MCF 10A (cell line): ENCODE data around the gene HS6ST3. TPM values are rescaled to one million over a fixed set of nuclear protein-coding genes. Genes with fewer than 3 reads are reported as not detected.

Experiments
- BruUV-seq: library from RNA; stranded (reverse); fragments of 400-500 nt; replicated peaks from 2 replicates; lab custom pipeline; 2021; lab: Mats Ljungman, UMichigan
- CTCF ChIA-PET: fragments of 300-600 bp; sonication (Branson Sonifier 250); formaldehyde crosslinking; extraction: SDS; loops from one replicate; lab custom pipeline; 2021; ENCODE audit warnings: antibody characterized with exemption, inconsistent platforms; lab: Yijun Ruan, JAX
- POLR2A ChIA-PET: fragments of 300-600, 350-650 bp; sonication (Branson Sonifier 250); formaldehyde crosslinking; extraction: SDS; loops from one replicate; lab custom pipeline; 2020; ENCODE audit warnings: antibody characterized with exemption, inconsistent platforms; lab: Yijun Ruan, JAX
- DNase-seq: peaks from one replicate; pipeline ENCODE4 v3.0.0-alpha.2; 2018; ENCODE audit not compliant: unreplicated experiment
- H3K27ac Mint-ChIP-seq: one replicate; pipeline ENCODE4 v1.8.0; 2022; ENCODE audit warnings: mild to moderate bottlenecking, low read depth, mixed read lengths; ENCODE audit not compliant: unreplicated experiment
- H3K27me3 Mint-ChIP-seq: one replicate; pipeline ENCODE4 v1.8.0; 2022; ENCODE audit warnings: mixed read lengths; ENCODE audit not compliant: insufficient read depth, unreplicated experiment
- H3K36me3 Mint-ChIP-seq: one replicate; pipeline ENCODE4 v1.8.0; 2022; ENCODE audit warnings: mild to moderate bottlenecking, moderate library complexity, mixed read lengths; ENCODE audit not compliant: insufficient read depth, unreplicated experiment
- H3K4me1 Mint-ChIP-seq: one replicate; pipeline ENCODE4 v1.8.0; 2022; ENCODE audit warnings: mixed read lengths; ENCODE audit not compliant: insufficient read depth, unreplicated experiment
- H3K4me3 Mint-ChIP-seq: one replicate; pipeline ENCODE4 v1.8.0; 2022; ENCODE audit warnings: mild to moderate bottlenecking, moderate library complexity, mixed read lengths; ENCODE audit not compliant: unreplicated experiment
- H3K9me3 Mint-ChIP-seq: one replicate; pipeline ENCODE4 v1.8.0; 2022; ENCODE audit warnings: mixed read lengths; ENCODE audit not compliant: unreplicated experiment
- intact Hi-C: fragments of 100-400 bp; cut with micrococcal nuclease; formaldehyde crosslinking; loops from 2 replicates; pipeline ENCODE4 v1.14.1; 2022
- total RNA-seq: library from RNA; stranded (reverse); gene quantifications from 2 replicates; pipeline ENCODE4 v1.2.3, GENCODE V29; 2022
- TF ChIP-seq, protein P1 (sequence below): fragments of 200-600 bp; IDR thresholded peaks from one replicate; pipeline ENCODE4 v1.8.0; 2022; ENCODE audit warnings: antibody characterized with exemption, mild to moderate bottlenecking; ENCODE audit not compliant: unreplicated experiment

HS6ST3 gene
- total RNA-seq, 1 experiment from 2014 or later: 0.09 TPM

DNA sequence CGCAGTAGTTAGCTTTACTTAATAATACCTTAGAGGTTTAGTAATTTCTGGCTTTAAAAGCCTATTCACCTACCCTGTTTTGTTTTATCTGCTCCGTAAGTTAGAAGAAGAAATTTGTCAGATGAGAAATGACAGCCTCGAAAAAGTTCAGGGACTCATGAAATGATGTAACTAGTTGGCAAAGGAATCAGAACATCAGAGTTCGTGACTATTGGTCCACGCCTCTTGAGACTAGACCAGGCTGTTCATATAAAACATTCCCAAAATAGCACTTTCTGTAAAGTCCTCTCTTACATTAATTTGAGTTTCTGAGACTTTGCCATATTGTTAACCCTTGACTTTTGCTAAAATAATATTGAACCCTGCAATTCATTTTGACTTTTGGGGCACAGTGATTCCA lies 92.0 kb downstream of the HS6ST3 start:
- Mint-ChIP-seq H3K27me3 (no peaks in the 10 kb centered on the region), H3K36me3 (no peaks in the 10 kb centered on the region), H3K9me3 (no peaks in the 10 kb centered on the region), H3K4me1 (no peaks in the 10 kb centered on the region), H3K27ac (no peak overlapping the region), H3K4me3 (no peak overlapping the region)
- TF ChIP-seq, protein P1, sequence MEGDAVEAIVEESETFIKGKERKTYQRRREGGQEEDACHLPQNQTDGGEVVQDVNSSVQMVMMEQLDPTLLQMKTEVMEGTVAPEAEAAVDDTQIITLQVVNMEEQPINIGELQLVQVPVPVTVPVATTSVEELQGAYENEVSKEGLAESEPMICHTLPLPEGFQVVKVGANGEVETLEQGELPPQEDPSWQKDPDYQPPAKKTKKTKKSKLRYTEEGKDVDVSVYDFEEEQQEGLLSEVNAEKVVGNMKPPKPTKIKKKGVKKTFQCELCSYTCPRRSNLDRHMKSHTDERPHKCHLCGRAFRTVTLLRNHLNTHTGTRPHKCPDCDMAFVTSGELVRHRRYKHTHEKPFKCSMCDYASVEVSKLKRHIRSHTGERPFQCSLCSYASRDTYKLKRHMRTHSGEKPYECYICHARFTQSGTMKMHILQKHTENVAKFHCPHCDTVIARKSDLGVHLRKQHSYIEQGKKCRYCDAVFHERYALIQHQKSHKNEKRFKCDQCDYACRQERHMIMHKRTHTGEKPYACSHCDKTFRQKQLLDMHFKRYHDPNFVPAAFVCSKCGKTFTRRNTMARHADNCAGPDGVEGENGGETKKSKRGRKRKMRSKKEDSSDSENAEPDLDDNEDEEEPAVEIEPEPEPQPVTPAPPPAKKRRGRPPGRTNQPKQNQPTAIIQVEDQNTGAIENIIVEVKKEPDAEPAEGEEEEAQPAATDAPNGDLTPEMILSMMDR: no peak
- no peak for DNase-seq
- intact Hi-C loops: no loop called here
- ChIA-PET POLR2A (interaction anchor here (0.6 kb wide), 1 partner anchor 133 kb away, joined by 3 read pairs; no protein-coding TSS in a partner anchor), CTCF (interaction anchor here (0.6 to 1.1 kb wide), 3 partner anchors 17 to 72 kb away, joined by 3 to 4 read pairs (median 3); no protein-coding TSS in a partner anchor)
- no TSS peak for BruUV-seq

DNA sequence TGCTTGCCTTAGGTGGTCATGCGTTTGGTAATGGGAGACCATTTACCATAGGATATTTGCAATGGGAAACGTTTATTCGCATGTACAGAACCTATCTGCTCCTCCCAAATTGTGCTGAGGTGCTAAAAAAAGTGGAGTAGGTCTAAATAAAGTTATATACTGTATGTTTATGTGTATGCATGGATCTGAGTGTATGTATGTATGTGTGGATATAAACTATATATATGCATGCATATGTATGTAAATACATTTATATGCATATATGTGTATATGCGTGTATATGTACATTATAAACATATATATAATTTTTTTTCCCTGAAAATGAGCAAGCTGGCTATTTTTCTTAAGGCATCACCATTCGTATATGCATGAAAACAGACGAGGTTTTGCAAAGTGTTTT lies 95.9 kb downstream of the HS6ST3 start:
- Mint-ChIP-seq H3K27ac (no peak overlapping the region), H3K9me3 (no peaks in the 10 kb centered on the region), H3K4me1 (no peaks in the 10 kb centered on the region), H3K36me3 (no peaks in the 10 kb centered on the region), H3K4me3 (no peak overlapping the region), H3K27me3 (no peaks in the 10 kb centered on the region)
- CTCF ChIA-PET: interaction anchor here (0.6 to 1.1 kb wide), 2 partner anchors 12 to 96 kb away, joined by 3 to 4 read pairs; partner anchors contain the start of gene HS6ST3
- no TSS peak for BruUV-seq
- no peak for DNase-seq
- TF ChIP-seq, protein P1: no peak
- intact Hi-C loops: no loop called here
- POLR2A ChIA-PET: no interaction called here

DNA sequence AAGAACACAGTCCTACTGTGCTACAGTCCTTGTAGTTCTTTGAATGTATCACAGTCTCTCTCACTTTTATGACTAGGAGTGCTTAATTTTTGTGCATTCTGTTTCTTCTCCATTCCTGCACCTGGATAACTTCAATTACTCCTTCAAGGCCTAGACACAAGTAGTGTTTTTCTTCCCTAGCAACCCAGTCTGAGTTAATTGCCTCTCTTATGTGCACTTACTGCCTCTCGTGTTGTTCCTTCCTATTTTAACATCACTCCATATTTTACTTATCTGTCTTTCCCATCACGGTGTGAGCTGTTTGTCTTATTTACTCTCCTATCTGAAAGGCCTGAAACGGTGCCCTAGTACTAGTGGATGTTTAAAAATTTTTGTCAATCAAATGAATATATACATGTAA lies 101.5 kb downstream of the HS6ST3 start:
- TF ChIP-seq, protein P1: no peak
- intact Hi-C loops: no loop called here
- no peak for DNase-seq
- BruUV-seq: no TSS peak
- no peaks in the 10 kb centered on the region for H3K36me3 Mint-ChIP-seq
- no peaks in the 10 kb centered on the region for H3K9me3 Mint-ChIP-seq
- H3K4me1 Mint-ChIP-seq: no peaks in the 10 kb centered on the region
- POLR2A ChIA-PET: no interaction called here
- H3K4me3 Mint-ChIP-seq: no peak overlapping the region
- no peak overlapping the region for H3K27ac Mint-ChIP-seq
- CTCF ChIA-PET: interaction anchor here (0.7 kb wide), 1 partner anchor 627 kb away, joined by 3 read pairs; no protein-coding TSS in a partner anchor
- no peaks in the 10 kb centered on the region for H3K27me3 Mint-ChIP-seq

DNA sequence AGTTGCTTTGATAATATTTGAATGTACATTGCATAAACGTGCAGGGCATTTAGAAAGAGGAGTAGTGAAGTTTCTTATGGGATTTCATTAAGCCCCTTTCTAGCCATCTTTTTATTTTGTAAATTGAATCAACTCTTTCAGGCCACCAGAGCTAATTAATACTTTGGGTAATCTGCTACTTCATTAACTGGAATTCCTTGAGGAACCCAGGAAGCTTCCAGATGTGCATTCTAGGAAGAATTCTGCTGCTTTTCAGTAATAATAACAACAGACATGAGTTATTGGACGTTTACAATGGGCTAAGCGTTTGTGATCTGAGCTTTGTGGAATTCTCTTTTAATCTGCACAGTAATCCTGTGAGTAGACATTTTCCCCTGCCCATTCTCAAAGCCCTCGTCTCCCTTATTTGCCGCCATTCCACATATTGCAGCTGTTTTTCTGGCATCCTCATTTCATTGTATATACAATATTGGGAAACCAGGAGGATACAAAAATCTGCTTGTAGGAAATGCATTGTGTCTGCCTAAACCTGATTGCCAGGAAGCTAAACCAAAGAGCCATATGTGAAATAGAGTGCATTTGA lies 103.9 kb downstream of the HS6ST3 start:
- TF ChIP-seq, protein P1: no peak
- no TSS peak for BruUV-seq
- ChIA-PET CTCF (interaction anchor here (0.6 kb wide), 1 partner anchor 717 kb away, joined by 3 read pairs; no protein-coding TSS in a partner anchor), POLR2A (interaction anchor here (0.6 kb wide), 1 partner anchor 10 kb away, joined by 3 read pairs; no protein-coding TSS in a partner anchor)
- H3K4me1 Mint-ChIP-seq: no peaks in the 10 kb centered on the region
- no peaks in the 10 kb centered on the region for H3K9me3 Mint-ChIP-seq
- H3K27ac Mint-ChIP-seq: no peak overlapping the region
- intact Hi-C loops: no loop called here
- no peak overlapping the region for H3K4me3 Mint-ChIP-seq
- no peak for DNase-seq
- H3K36me3 Mint-ChIP-seq: no peaks in the 10 kb centered on the region
- no peaks in the 10 kb centered on the region for H3K27me3 Mint-ChIP-seq
